DND-41 (cell line): ENCODE results near the gene KIR3DL1.
"Not testable (repeated sequence)": the region's sequence is repeated elsewhere in the genome, so short reads cannot be mapped to it uniquely, and the experiment has no call there.

Experiments
- EZH2 ChIP-seq: IDR thresholded peaks from 3 replicates; pipeline ENCODE4 v1.6.1; 2012; ENCODE audit warnings: borderline replicate concordance, low read depth, mild to moderate bottlenecking, moderate library complexity, low read length, inconsistent platforms; ENCODE audit not compliant: severe bottlenecking
- TF ChIP-seq, protein P1 (sequence below): IDR thresholded peaks from 2 replicates; pipeline ENCODE4 v1.5.1; 2012; ENCODE audit warnings: borderline replicate concordance, low read length, moderate library complexity, mild to moderate bottlenecking; ENCODE audit not compliant: poor library complexity, severe bottlenecking; ENCODE audit errors: extremely low read depth

DNA sequence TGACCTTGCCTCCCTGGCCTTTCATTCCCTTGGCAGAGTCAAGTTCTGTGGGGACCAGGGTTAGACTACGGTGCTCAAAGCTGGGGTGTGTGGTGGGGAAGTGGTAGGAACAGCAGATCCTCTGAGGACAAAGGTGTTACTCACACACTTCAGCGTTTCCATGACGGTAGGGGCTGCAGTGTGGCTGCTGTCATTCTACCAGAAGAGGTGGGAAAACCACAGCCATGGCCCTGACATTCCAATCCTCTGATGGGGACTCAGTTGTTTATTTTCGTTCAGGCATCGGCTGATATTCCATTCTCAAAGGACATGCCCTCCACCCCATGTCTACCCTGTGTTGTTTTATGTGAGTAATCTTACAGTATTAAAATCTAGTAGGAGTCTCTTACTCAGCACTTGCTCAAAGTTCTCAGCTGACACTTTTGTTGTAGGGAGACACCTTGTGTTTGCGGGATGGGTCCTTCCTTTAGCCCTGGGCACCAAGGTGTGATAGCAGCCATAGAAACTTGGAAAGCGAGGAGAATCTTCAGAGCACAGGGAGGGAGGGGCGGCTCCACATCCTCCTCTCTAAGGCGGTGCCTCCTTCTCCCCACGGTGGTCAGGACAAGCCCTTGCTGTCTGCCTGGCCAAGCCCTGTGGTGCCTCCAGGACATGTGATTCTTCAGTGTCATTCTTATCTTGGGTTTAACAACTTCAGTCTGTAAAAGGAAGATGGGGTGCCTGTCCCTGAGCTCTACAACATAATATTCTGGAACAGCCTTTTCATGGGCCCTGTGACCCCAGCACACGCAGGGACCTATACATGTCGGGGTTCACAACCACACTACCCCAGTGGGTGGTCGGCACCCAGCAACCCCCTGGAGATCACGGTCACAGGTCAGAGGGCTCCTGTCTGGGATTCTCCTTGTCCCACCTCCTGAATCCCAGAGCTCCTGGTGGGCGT lies 45.0 kb upstream of the KIR3DL1 start:
- TF ChIP-seq, protein P1, sequence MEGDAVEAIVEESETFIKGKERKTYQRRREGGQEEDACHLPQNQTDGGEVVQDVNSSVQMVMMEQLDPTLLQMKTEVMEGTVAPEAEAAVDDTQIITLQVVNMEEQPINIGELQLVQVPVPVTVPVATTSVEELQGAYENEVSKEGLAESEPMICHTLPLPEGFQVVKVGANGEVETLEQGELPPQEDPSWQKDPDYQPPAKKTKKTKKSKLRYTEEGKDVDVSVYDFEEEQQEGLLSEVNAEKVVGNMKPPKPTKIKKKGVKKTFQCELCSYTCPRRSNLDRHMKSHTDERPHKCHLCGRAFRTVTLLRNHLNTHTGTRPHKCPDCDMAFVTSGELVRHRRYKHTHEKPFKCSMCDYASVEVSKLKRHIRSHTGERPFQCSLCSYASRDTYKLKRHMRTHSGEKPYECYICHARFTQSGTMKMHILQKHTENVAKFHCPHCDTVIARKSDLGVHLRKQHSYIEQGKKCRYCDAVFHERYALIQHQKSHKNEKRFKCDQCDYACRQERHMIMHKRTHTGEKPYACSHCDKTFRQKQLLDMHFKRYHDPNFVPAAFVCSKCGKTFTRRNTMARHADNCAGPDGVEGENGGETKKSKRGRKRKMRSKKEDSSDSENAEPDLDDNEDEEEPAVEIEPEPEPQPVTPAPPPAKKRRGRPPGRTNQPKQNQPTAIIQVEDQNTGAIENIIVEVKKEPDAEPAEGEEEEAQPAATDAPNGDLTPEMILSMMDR: not testable (repeated sequence)
- not testable (repeated sequence) for TF ChIP-seq EZH2
